Endothelial cell of umbilical vein (primary cell): Measurements from ENCODE around the gene TUFT1. TPM values are rescaled to one million over a fixed set of nuclear protein-coding genes. Genes with fewer than 3 reads are reported as not detected.

Source experiments
- BruUV-seq: library from RNA; stranded (reverse); fragments of 400-500 nt; replicated peaks from 2 replicates; lab custom pipeline; 2021; lab: Mats Ljungman, UMichigan
- CTCF ChIA-PET: fragments of 300-600, 350-600 bp; sonication (Branson Sonifier 250); formaldehyde crosslinking; loops from one replicate; lab custom pipeline; 2021; ENCODE audit warnings: antibody characterized with exemption, inconsistent platforms; lab: Charles Lee
- POLR2A ChIA-PET: fragments of 300-600, 350-600 bp; sonication (Branson Sonifier 250); formaldehyde crosslinking; loops from one replicate; lab custom pipeline; 2021; ENCODE audit warnings: antibody characterized with exemption, inconsistent platforms; lab: Charles Lee
- DNase-seq: peaks from one replicate; pipeline ENCODE4 v3.0.0-alpha.2; 2011; ENCODE audit warnings: low read depth, low spot score
- FAIRE-seq: peaks from 2 replicates; lab custom pipeline; 2011; peaks lifted over from hg19 to GRCh38; lab: Jason Lieb, UNC
- H2AFZ ChIP-seq: 2 replicates; pipeline ENCODE4 v1.6.0; 2012; ENCODE audit warnings: low read depth, low read length, control low read depth, inconsistent platforms
- H3K27ac ChIP-seq: 2 replicates; pipeline ENCODE4 v1.5.1; 2011; ENCODE audit warnings: low read depth, mild to moderate bottlenecking, control low read depth, low read length, moderate library complexity; ENCODE audit not compliant: insufficient read depth
- H3K27me3 ChIP-seq, 2 experiments: 2 replicates each; pipeline versions ENCODE4 v1.6.0 to v1.6.1; 2011; ENCODE audit warnings: low read length in 2 of 2, mixed read lengths in 1 of 2; ENCODE audit not compliant: control insufficient read depth in 2 of 2, insufficient read depth in 2 of 2
- H3K36me3 ChIP-seq, 2 experiments: 2 replicates in 1 of 2; 3 replicates in 1 of 2; pipeline ENCODE4 v1.5.1; 2011; ENCODE audit warnings: low read length in 2 of 2, mild to moderate bottlenecking in 1 of 2, moderate library complexity in 1 of 2; ENCODE audit not compliant: control insufficient read depth in 2 of 2, insufficient read depth in 2 of 2; ENCODE audit errors: extremely low read depth in 1 of 2
- H3K4me1 ChIP-seq: 3 replicates; pipeline ENCODE4 v1.5.1; 2011; ENCODE audit warnings: mild to moderate bottlenecking, low read length; ENCODE audit not compliant: control insufficient read depth, insufficient read depth; ENCODE audit errors: extremely low read depth
- H3K4me2 ChIP-seq: 2 replicates; pipeline ENCODE4 v1.6.1; 2011; ENCODE audit warnings: low read length, control low read depth, mixed read lengths; ENCODE audit not compliant: insufficient read depth
- H3K4me3 ChIP-seq, 3 experiments: fragments of 200-600 bp in 1 of 3; sonication (generic), shearing (Covaris generic) in 1 of 3; replicated peaks in 1 of 3; 2 replicates each; pipeline ENCODE4 v1.5.1; 2011 to 2016; ENCODE audit warnings: control low read depth in 3 of 3, low read length in 3 of 3, mild to moderate bottlenecking in 2 of 3, inconsistent platforms in 1 of 3, low read depth in 1 of 3, moderate library complexity in 1 of 3; ENCODE audit not compliant: insufficient read depth in 1 of 3
- H3K79me2 ChIP-seq: 2 replicates; pipeline ENCODE4 v1.6.0; 2012; ENCODE audit warnings: low read length, inconsistent platforms; ENCODE audit not compliant: control insufficient read depth, insufficient read depth
- H3K9ac ChIP-seq: replicated peaks from 2 replicates; pipeline ENCODE3; 2011; ENCODE audit warnings: low read length, control low read depth; ENCODE audit not compliant: insufficient read depth; ENCODE audit errors: extremely low read depth
- H3K9me1 ChIP-seq: replicated peaks from 3 replicates; pipeline ENCODE4 v1.6.0; 2011; ENCODE audit warnings: mild to moderate bottlenecking, low read length; ENCODE audit not compliant: control insufficient read depth, insufficient read depth; ENCODE audit errors: extremely low read depth
- H3K9me3 ChIP-seq: replicated peaks from 2 replicates; pipeline ENCODE4 v1.5.1; 2012; ENCODE audit warnings: low read length, inconsistent platforms; ENCODE audit not compliant: control insufficient read depth, insufficient read depth
- H4K20me1 ChIP-seq: replicated peaks from 2 replicates; pipeline ENCODE3; 2011; ENCODE audit warnings: mild to moderate bottlenecking, low read length; ENCODE audit not compliant: control insufficient read depth, insufficient read depth; ENCODE audit errors: extremely low read depth
- CTCF ChIP-seq, 2 donors: IDR thresholded peaks; 1 replicate in 1 of 2; 2 replicates in 1 of 2; pipeline ENCODE4 v1.5.1; 2011; ENCODE audit warnings: low read length in 2 of 2, mild to moderate bottlenecking in 2 of 2, moderate library complexity in 2 of 2, control low read depth in 1 of 2, inconsistent platforms in 1 of 2, low read depth in 1 of 2; ENCODE audit not compliant: insufficient read depth in 1 of 2; ENCODE audit errors: extremely low read depth in 1 of 2
- EZH2 ChIP-seq: IDR thresholded peaks from 2 replicates; pipeline ENCODE4 v1.6.1; 2012; ENCODE audit warnings: borderline replicate concordance, low read depth, mild to moderate bottlenecking, moderate library complexity, low read length, inconsistent platforms; ENCODE audit not compliant: severe bottlenecking
- FOS ChIP-seq: IDR thresholded peaks from 2 replicates; pipeline ENCODE4 v1.6.1; 2011; ENCODE audit warnings: mild to moderate bottlenecking, low read length, moderate library complexity, borderline replicate concordance; ENCODE audit not compliant: insufficient read depth
- GATA2 ChIP-seq: IDR thresholded peaks from 2 replicates; pipeline ENCODE4 v1.7.0; 2011; ENCODE audit warnings: low read depth, mild to moderate bottlenecking, moderate library complexity, mixed read lengths, low read length; ENCODE audit not compliant: insufficient read length, insufficient read depth
- JUN ChIP-seq: IDR thresholded peaks from 2 replicates; pipeline ENCODE4 v1.6.1; 2011; ENCODE audit warnings: borderline replicate concordance, low read depth; ENCODE audit not compliant: insufficient read length, insufficient read depth
- MAX ChIP-seq: IDR thresholded peaks from 2 replicates; pipeline ENCODE4 v1.6.1; 2011; ENCODE audit not compliant: insufficient read depth, insufficient read length
- MYC ChIP-seq: IDR thresholded peaks from one replicate; pipeline ENCODE4 v1.6.1; 2011; ENCODE audit warnings: mild to moderate bottlenecking, low read depth, low read length
- POLR2A ChIP-seq: IDR thresholded peaks from 2 replicates; pipeline ENCODE4 v1.6.1; 2012; ENCODE audit warnings: low read depth, mild to moderate bottlenecking, control low read depth, low read length
- POLR2AphosphoS5 ChIP-seq: IDR thresholded peaks from 2 replicates; pipeline ENCODE4 v1.6.1; 2012; ENCODE audit warnings: low read depth, mild to moderate bottlenecking, control low read depth, low read length, moderate library complexity; ENCODE audit not compliant: insufficient read depth
- dilution Hi-C: fragments of 300-500 bp; cut with MboI; formaldehyde crosslinking; loops from one replicate; pipeline ENCODE4 v1.15.0; 2019; ENCODE audit warnings: low sequenced_read_pairs; ENCODE audit not compliant: extremely low pct_ligation_motif_present
- intact Hi-C: fragments of 100-400 bp; cut with micrococcal nuclease; formaldehyde crosslinking; loops from one replicate; pipeline ENCODE4 v1.10.0; 2022
- polyA plus RNA-seq, 4 experiments: library from polyadenylated mRNA; depleted of rRNA in 3 of 4; stranded (reverse) in 3 of 4; unstranded in 1 of 4; fragments of >200 nt; gene quantifications; 2 replicates each; pipeline versions ENCODE4 v1.2.1 to v1.2.3, GENCODE V29; 2011 to 2012; ENCODE audit warnings: missing spikeins in 1 of 4
- total RNA-seq: library from RNA; stranded (reverse); gene quantifications from 2 replicates; pipeline ENCODE4 v1.2.3, GENCODE V29; 2021

TUFT1 gene
- total and polyA plus RNA-seq, 2 donors (not counting 3 experiments of a cell fraction or from before 2014, with no cell fraction given), result 4.3 to 5.1 TPM

GRCh38 chr1:151491641-151492040 lies 48.5 kb upstream of the TUFT1 start:
- Histone ChIP-seq H3K4me3 (no peak overlapping the region), H4K20me1 (no peaks in the 10 kb centered on the region), H3K9me3 (no peaks in the 10 kb centered on the region), H3K79me2 (no peaks in the 10 kb centered on the region), H3K9me1 (no peaks in the 10 kb centered on the region), H3K4me1 (peaks cover 13% of the 10 kb centered on the region), H3K36me3 (no peaks in the 10 kb centered on the region), H3K27me3 (no peaks in the 10 kb centered on the region), H3K4me2 (no peak overlapping the region), H2AFZ (no peak overlapping the region), H3K27ac (no peak overlapping the region), H3K9ac (no peak overlapping the region)
- FAIRE-seq (no peak), DNase-seq (no peak)
- dilution Hi-C loops (no loop called here), intact Hi-C loops (no loop called here)
- no TSS peak for BruUV-seq
- ChIA-PET POLR2A (interaction anchor here (0.6 kb wide), 1 partner anchor 32 kb away, joined by 3 read pairs; the partner anchor contains the start of gene POGZ), CTCF (interaction anchor here (1.3 kb wide), 1 partner anchor 12 kb away, joined by 3 read pairs; no protein-coding TSS in a partner anchor)
- TF ChIP-seq GATA2 (no peak), FOS (no peak), JUN (no peak), POLR2AphosphoS5 (no peak)

GRCh38 chr1:151492120-151492519 lies 48.0 kb upstream of the TUFT1 start:
- H3K79me2 ChIP-seq, result no peaks in the 10 kb centered on the region
- no TSS peak for BruUV-seq
- H3K27me3 ChIP-seq, result no peaks in the 10 kb centered on the region
- no peaks in the 10 kb centered on the region for H4K20me1 ChIP-seq
- no peak overlapping the region for H2AFZ ChIP-seq
- peaks cover 13% of the 10 kb centered on the region for H3K4me1 ChIP-seq
- H3K4me3 ChIP-seq, result no peak overlapping the region
- intact Hi-C loops, result no loop called here
- ChIA-PET CTCF (interaction anchor here (1.3 kb wide), 1 partner anchor 13 kb away, joined by 3 read pairs; no protein-coding TSS in a partner anchor), POLR2A (interaction anchor here (0.6 kb wide), 1 partner anchor 33 kb away, joined by 3 read pairs; the partner anchor contains the start of gene POGZ)
- H3K36me3 ChIP-seq, result no peaks in the 10 kb centered on the region
- H3K27ac ChIP-seq, result no peak overlapping the region
- H3K9me1 ChIP-seq, result no peaks in the 10 kb centered on the region
- H3K4me2 ChIP-seq, result no peak overlapping the region
- TF ChIP-seq EZH2 (no peak), MYC (no peak), MAX (no peak), CTCF (IDR thresholded peaks at IDR 0.05; ENCODE audit: extremely low read depth in 1 of 2, insufficient read depth in 1 of 2, low read depth in 1 of 2, low read length in 2 of 2) (no peak), POLR2A (no peak), JUN (no peak), GATA2 (no peak), FOS (no peak), POLR2AphosphoS5 (no peak)
- H3K9me3 ChIP-seq, result no peaks in the 10 kb centered on the region
- dilution Hi-C loops, result no loop called here
- no peak for DNase-seq
- H3K9ac ChIP-seq, result no peak overlapping the region
- no peak for FAIRE-seq
